GM12892 (cell line): ENCODE measurements around the gene NEK2.
"Not testable (repeated sequence)": the region's sequence is repeated elsewhere in the genome, so short reads cannot be mapped to it uniquely, and the experiment has no call there.

Experiments
- DNase-seq: peaks from one replicate; pipeline ENCODE4 v3.0.0; 2011; ENCODE audit not compliant: insufficient read length
- FAIRE-seq: peaks from 2 replicates; lab custom pipeline; 2011; peaks lifted over from hg19 to GRCh38; lab: Jason Lieb, UNC
- POLR2A ChIP-seq: IDR thresholded peaks from 2 replicates; pipeline ENCODE4 v1.6.1; 2011; ENCODE audit warnings: low read depth, low read length, control low read depth
- POLR2AphosphoS5 ChIP-seq: IDR thresholded peaks from 2 replicates; pipeline ENCODE4 v1.6.1; 2011; ENCODE audit warnings: low read depth, low read length, control low read depth
- TAF1 ChIP-seq: IDR thresholded peaks from 2 replicates; pipeline ENCODE4 v1.6.1; 2011; ENCODE audit warnings: low read depth, mild to moderate bottlenecking, control low read depth, low read length, borderline replicate concordance

Gene NEK2

GRCh38 chr1:211687462-211688215 lies 12.2 kb upstream of the NEK2 start:
- DNase-seq: no peak
- TF ChIP-seq POLR2AphosphoS5: no peak
- no peak for TF ChIP-seq TAF1
- no peak for TF ChIP-seq POLR2A
- peak; percentile 46 for FAIRE-seq

GRCh38 chr1:211685823-211686222 lies 10.4 kb upstream of the NEK2 start:
- TF ChIP-seq TAF1: no peak
- no peak for TF ChIP-seq POLR2AphosphoS5
- no peak for TF ChIP-seq POLR2A
- DNase-seq (no peak), FAIRE-seq (no peak)

DNA sequence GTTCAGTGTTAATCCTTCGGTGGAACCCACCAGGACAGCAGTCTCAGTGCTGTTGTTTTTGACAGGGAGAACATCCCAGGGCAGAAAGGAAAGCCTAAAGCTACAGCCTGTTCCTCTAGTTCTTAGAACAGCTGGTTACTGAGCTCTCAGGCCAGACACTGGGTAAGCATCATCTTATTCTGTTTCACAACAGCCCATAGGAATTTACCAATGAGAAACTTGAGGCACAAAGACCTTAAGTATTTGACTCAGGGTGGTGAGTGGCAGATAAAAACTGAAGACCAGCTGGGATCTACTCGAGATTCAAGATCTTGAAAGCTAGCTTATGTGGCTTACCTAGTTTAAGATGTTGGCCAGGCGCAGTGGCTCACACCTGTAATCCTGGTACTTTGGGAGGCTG lies 9.4 kb upstream of the NEK2 start:
- no peak for FAIRE-seq
- no peak for DNase-seq
- TF ChIP-seq POLR2A (no peak), POLR2AphosphoS5 (no peak), TAF1 (no peak)

- DNase-seq: no peak
- TF ChIP-seq TAF1 (no peak), POLR2A (no peak), POLR2AphosphoS5 (no peak)
- FAIRE-seq: no peak
These were observed 8.9 kb upstream of the NEK2 start for GRCh38 chr1:211684331-211684730.

DNA sequence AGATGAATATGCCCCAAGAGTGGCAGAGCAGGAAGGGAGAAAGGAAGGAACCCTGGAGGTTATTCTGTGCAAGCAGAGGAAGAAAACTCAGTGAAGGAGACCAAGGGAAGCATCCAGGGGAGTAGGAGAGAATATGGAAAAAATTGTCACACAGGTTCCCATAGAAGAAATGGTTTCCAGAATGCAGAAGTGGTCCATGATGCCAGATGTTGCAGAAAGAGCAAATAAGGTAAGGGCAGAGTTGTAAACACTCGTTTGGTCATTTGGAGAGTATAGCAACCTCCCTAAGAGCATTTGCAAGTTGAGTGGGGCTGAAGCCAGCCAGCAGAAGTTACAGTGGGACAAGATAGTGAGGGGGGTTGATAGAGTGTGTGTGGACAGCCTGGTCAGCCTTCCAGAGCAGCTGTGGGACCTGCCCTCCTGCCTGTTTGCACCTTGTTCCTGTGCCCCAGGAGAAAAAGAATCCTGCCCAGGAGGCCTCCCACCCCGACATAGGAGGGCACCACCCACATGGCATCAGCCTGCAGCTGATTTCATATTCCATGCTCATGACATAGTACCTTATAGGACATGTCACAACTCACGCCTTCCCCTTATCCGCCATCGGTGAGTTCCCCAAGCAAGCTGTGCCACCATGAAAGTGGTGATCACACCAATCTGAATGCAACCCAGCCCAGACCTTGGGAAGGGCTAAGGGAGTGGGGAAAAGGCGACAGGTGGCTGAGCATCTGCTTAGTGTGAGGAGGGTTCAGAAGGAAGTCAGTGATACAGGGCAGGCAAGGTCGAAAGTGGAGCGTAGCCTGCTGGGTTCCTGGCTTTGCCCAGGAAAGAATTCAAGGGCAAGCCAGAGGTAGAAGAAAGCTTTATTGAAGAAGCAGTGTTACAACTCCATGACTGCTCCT lies 8.2 kb upstream of the NEK2 start:
- TF ChIP-seq TAF1 (no peak), POLR2A (no peak), POLR2AphosphoS5 (no peak)
- DNase-seq (no peak), FAIRE-seq (no peak)

GRCh38 chr1:211682186-211682585 lies 6.8 kb upstream of the NEK2 start:
- not testable (repeated sequence) for DNase-seq, FAIRE-seq

DNA sequence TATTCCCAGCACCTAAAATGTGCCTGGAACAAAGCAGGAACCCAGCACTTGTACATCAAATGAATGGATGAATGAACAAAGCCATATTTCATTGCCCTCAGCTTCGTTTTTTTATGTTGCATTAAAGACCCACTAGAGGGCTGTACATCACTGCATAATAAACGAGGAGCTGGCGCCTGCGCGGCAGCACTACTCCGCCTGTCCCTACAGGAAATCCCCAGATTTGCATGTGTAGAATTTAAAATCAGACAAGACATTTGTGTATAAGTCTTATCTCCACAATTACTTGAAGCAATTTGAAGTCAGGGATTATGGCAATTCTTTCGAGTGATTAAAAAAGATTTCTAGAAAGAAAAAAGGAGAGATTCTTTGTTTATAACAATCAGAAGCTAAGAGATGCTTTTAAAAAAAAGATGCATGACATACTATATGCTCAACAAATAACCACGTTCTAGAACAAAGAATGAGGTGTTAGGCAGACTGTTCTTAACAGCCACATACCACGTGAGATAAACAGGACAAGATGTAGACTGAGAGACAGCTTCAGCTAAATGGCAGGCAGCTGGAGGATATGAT lies 5.4 kb upstream of the NEK2 start:
- no peak for TF ChIP-seq POLR2A
- no peak for TF ChIP-seq TAF1
- TF ChIP-seq POLR2AphosphoS5: no peak

DNA sequence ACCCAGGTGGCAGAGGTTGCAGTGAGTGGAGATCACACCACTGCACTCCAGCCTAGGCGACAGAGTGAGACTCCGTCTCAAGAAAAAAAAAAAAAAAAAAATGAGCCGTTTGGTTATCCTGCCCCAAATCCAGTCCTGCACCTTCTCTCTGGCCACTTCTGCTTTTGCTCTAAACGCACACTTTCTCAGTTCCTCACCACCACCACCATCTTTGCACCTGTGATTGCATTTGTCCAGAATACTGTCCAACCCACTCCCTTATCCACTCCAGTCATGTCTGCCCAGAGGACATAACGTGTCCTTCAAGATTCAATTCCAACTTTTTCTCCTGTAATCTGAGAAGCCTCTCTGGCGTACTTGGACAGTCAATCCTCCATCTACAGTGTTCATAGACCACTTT lies 2.2 kb upstream of the NEK2 start:
- no peak for TF ChIP-seq POLR2A
- no peak for TF ChIP-seq POLR2AphosphoS5
- no peak for TF ChIP-seq TAF1
- no peak for DNase-seq
- peak; percentile 33 for FAIRE-seq

More for the DNA sequence above, 5.4 kb upstream of the NEK2 start:
- FAIRE-seq (peak; percentile 56), DNase-seq (no peak)

DNA sequence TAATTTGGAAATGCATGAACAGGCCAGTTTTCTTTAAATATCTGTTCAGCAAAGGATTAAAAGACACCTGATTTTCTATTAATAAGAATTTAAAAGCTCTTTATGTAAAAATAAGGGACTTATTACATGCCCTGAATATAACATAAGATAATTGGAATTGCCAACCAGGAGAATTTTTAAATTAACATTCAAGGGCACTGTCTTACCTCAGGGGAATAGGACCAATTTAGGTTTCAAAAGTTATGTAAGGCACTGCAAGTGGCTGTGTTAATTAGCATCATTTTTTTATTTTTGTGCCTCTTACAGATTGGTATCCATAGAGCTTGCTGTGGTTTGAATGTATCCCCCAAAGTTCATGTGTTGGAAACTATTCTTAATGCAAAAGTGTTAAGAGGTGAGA lies 1.3 kb upstream of the NEK2 start:
- DNase-seq (no peak), FAIRE-seq (no peak)
- no peak for TF ChIP-seq POLR2A
- no peak for TF ChIP-seq TAF1
- TF ChIP-seq POLR2AphosphoS5: no peak

- no peak for FAIRE-seq
- TF ChIP-seq POLR2AphosphoS5 (no peak), TAF1 (no peak), POLR2A (no peak)
- DNase-seq: no peak
These were observed 724 bp upstream of the NEK2 start for GRCh38 chr1:211676106-211676583.

DNA sequence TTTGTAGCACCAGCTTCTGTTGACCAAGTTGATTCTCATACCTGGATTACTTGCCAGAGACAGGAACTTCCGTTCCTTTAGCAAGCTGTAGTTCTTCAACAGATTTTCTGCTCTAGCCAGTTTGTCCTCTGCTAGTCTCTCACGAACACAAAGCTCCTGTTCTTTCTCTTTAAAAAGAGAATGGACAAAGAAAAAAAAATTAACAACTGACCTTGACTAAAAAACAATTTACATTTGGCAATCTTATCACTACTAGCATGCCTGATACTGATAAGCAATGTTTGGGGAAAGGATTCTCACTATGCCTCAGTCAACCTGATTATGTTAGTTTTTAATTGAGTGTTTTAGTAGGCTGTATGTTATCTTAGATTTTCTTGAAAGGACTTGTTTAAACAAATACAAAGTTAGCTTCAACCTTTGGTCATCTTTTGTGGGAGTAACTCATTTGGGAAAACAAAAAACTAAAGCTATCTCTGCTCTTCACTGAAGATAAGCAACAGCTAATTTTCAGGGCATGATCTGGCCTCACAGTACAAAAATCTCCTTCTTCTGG lies 8.3 kb downstream of the NEK2 start:
- TF ChIP-seq POLR2A: no peak
- no peak for TF ChIP-seq POLR2AphosphoS5
- no peak for TF ChIP-seq TAF1
- DNase-seq: no peak
- FAIRE-seq: no peak

- DNase-seq (no peak), FAIRE-seq (no peak)
- no peak for TF ChIP-seq TAF1
These were observed 14.7 kb downstream of the NEK2 start for GRCh38 chr1:211660718-211661222.

- FAIRE-seq: no peak
- TF ChIP-seq POLR2AphosphoS5 (no peak), TAF1 (no peak), POLR2A (no peak)
These were observed 18.7 kb downstream of the NEK2 start for GRCh38 chr1:211656728-211657127.

More at GRCh38 chr1:211656728-211657127, 18.7 kb downstream of the NEK2 start:
- DNase-seq: no peak
